GM12891 (cell line): Measurements from ENCODE around the gene ABHD17C.

Source experiments
- PAX5 ChIP-seq: IDR thresholded peaks from 2 replicates; pipeline ENCODE4 v1.6.1; 2011; ENCODE audit warnings: low read length, moderate library complexity, mild to moderate bottlenecking; ENCODE audit not compliant: insufficient read depth, severe bottlenecking
- POLR2A ChIP-seq: IDR thresholded peaks from 2 replicates; pipeline ENCODE4 v1.6.1; 2011; ENCODE audit warnings: low read depth, low read length, control low read depth
- POLR2AphosphoS5 ChIP-seq: IDR thresholded peaks from 2 replicates; pipeline ENCODE4 v1.6.1; 2011; ENCODE audit warnings: low read depth, low read length, control low read depth
- SPI1 ChIP-seq: IDR thresholded peaks from 2 replicates; pipeline ENCODE4 v1.6.1; 2011; ENCODE audit warnings: low read depth, low read length, control low read depth

- TF ChIP-seq SPI1 (no peak), POLR2A (no peak), PAX5 (no peak), POLR2AphosphoS5 (no peak)
Measured at GRCh38 chr15:80778621-80778963, 83.5 kb downstream of the ABHD17C start.
